ENCODE results near the gene NRG2. TPM values are rescaled to one million over a fixed set of nuclear protein-coding genes. Genes with fewer than 3 reads are reported as not detected.

NRG2 gene
- total and polyA plus RNA-seq, 12 donors: 0.64 to 6.6 (median 2.9) TPM

- H3K4me3 ChIP-seq: no peak overlapping the region
- no peak for TF ChIP-seq CTCF (IDR thresholded peaks at IDR 0.05)
- H3K27ac ChIP-seq: no peak overlapping the region
- no peak for ATAC-seq
- H3K9me3 ChIP-seq: peaks cover 0 to under 1% (median 0%) of the 10 kb centered on the region in 11 donors
- peaks cover 0 to 53% (median 10%) of the 10 kb centered on the region in 9 donors for H3K4me1 ChIP-seq
- no peaks in the 10 kb centered on the region for H3K36me3 ChIP-seq
- intact Hi-C loops (cut with DNase I): no loop called here
- no peaks in the 10 kb centered on the region for H3K27me3 ChIP-seq
- 78 to 87% methylated on average over 2 of the region's 2 CpGs for WGBS, 2 donors
- no peak for DNase-seq
These were observed 28.3 kb downstream of the NRG2 start for GRCh38 chr5:140014751-140015150.

- Histone ChIP-seq H3K4me3 (no peak overlapping the region), H3K27ac (no peak overlapping the region), H3K9me3 (peaks cover 0 to 4% (median 0%) of the 10 kb centered on the region in 11 donors), H3K27me3 (no peaks in the 10 kb centered on the region), H3K4me1 (peaks cover 0 to 40% (median 4%) of the 10 kb centered on the region in 9 donors), H3K36me3 (no peaks in the 10 kb centered on the region)
- WGBS, 2 donors: 68 to 76% methylated on average over 1 of the region's 1 CpG
- intact Hi-C loops (cut with DNase I): no loop called here
- no peak for TF ChIP-seq CTCF (IDR thresholded peaks at IDR 0.05)
- DNase-seq: no peak
- no peak for ATAC-seq
These were observed 29.6 kb downstream of the NRG2 start for GRCh38 chr5:140013536-140013935.

- TF ChIP-seq CTCF (IDR thresholded peaks at IDR 0.05): no peak
- Histone ChIP-seq H3K4me3 (no peak overlapping the region), H3K36me3 (no peaks in the 10 kb centered on the region), H3K4me1 (peaks cover 0 to 36% (median 4%) of the 10 kb centered on the region in 9 donors), H3K27ac (no peak overlapping the region), H3K9me3 (peaks cover 0 to 4% (median 0%) of the 10 kb centered on the region in 11 donors), H3K27me3 (no peaks in the 10 kb centered on the region)
- DNase-seq (no peak), ATAC-seq (no peak)
- WGBS, 2 donors: 89 to 92% methylated on average over 1 of the region's 1 CpG
- intact Hi-C loops (cut with DNase I): no loop called here
These were observed 30.7 kb downstream of the NRG2 start for GRCh38 chr5:140012443-140012842.

- H3K27me3 ChIP-seq: no peaks in the 10 kb centered on the region
- TF ChIP-seq CTCF (IDR thresholded peaks at IDR 0.05): no peak
- ATAC-seq (peak; percentile 89 to 99 (median 96)), DNase-seq (peak; percentile 25 to 63)
- no peaks in the 10 kb centered on the region for H3K36me3 ChIP-seq
- peak overlapping the region; percentile 11 to 85 (median 72) for H3K27ac ChIP-seq
- no peak overlapping the region for H3K4me3 ChIP-seq
- peaks cover 0 to 34% (median 4%) of the 10 kb centered on the region in 9 donors for H3K4me1 ChIP-seq
- intact Hi-C loops (cut with DNase I): no loop called here
- H3K9me3 ChIP-seq: peaks cover 0 to 4% (median 0%) of the 10 kb centered on the region in 11 donors
- 36 to 55% methylated on average over 3 of the region's 3 CpGs for WGBS, 2 donors
These were observed 31.7 kb downstream of the NRG2 start for GRCh38 chr5:140011297-140011802.

Measured in heart right ventricle (tissue), 16 donors.